HG03159 (cell line): ENCODE data around the gene GRM7.

Source experiments
- ATAC-seq: cut with Tn5 transposase; IDR thresholded peaks from one replicate; pipeline ENCODE4 v1.9.1; 2021; ENCODE audit warnings: mild to moderate bottlenecking, moderate library complexity; ENCODE audit not compliant: unreplicated experiment

The GRM7 gene

DNA sequence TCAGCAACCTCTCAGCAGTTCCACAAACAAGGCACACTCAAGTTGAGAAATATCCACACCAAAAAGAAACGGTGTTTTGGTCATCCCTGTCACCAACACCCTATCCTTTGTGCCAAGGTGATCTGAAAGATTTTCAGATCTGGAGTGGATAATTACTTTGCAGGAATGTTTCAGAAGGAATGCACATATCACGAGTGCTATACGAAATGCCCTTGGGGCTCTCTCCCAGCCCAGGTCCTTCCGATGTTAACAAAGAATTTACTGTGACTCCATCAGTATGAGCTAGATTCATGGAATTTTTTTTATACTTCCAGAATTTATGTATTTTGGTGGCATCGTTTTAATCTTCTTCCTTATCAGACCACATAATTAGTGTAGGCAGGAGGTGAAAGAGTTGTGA, 105.0 kb downstream of the GRM7 start:
- no peak for ATAC-seq

- no peak for ATAC-seq
Measured at GRCh38 chr3:6971933-6972332, 111.0 kb downstream of the GRM7 start.

DNA sequence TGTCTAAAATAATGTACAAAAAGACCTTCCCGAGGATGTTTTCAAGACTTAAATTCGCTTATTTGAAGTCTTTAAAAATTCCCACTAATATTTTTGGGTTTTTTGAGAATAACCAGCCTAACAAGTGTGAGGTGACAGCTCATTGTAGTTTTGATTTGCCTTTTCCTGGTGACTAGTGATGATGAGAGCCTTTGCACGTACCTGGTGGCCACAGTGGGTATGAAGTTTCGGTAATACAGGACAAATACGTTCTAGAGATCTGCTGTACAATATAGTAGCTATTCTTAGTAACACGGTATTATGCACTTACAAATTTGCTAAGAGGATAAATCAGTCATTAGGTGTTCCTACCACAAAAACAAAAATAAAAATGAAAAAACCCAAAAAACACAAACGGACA, 124.9 kb downstream of the GRM7 start:
- ATAC-seq, result no peak

DNA sequence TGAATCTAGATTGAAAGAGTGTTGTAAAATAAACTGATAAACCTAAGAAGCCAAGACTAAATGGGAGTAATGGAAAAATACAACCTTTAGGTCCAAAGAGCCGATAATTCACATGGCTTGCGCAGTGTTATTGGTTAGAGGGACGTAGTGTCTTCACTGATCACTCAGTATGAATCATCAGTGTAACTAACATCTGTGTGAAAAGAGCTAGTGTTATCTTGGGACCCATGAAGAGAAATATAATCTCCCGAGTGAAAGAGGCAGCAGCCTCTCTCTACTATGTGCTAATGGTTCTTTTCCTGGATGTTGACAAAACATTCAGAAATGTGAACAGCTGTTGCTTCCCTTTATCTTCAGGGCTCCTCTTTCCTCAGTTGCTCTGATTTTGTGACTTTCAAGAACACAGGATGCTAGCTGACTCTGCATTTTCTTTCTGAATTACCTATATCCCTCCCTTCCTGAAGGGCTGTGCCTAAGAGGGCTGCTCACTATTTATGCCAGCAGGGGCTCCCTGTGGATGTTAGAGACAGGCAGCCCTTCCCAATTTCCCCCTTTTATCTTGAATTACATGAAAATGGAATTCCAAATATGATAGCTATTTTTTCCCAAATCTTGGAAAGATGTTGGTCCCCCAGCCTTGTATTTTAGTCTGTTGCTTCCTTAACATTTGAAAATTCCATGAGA, 128.8 kb downstream of the GRM7 start:
- ATAC-seq, result no peak

- no peak for ATAC-seq
Measured at GRCh38 chr3:6994081-6994668, 133.3 kb downstream of the GRM7 start.

DNA sequence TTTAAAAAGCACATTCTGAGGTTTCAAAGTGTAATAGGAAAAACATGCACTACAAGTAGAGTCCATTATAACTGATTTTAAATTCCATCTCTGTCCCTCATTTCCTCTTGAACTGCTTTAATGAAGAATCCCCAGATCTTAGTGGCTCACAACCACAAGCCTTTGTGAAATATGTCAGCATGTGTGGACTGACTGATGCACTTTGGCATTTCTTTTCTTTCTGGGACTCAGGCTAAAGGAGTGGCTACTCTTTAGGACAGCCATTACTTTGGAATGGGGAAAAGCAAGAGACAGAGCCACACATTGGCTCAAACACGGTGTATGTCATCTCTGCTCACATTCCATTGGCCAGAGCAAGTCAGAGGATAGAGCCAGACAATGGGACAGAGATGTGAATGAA, 139.6 kb downstream of the GRM7 start:
- no peak for ATAC-seq

DNA sequence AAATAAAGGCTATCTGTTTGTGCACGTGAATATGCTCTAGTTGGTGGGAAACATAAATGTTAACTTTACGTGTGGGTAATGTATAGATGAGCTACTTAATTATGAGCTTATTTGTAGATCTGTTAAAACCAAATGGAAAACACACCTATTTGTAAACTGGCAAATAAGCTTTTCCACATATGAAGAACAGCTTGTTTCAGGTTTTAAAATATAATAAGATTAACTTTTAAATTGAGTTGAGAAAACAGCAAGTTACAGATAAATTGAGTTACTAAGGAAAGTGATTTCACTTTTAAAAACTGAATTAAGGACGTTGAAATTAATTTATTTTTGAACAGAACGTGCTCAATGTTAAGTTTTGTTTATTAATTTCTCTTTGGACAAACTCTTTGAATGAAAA, 140.5 kb downstream of the GRM7 start:
- ATAC-seq, result no peak

- ATAC-seq, result no peak
Measured at GRCh38 chr3:7015683-7016440, 154.9 kb downstream of the GRM7 start.

DNA sequence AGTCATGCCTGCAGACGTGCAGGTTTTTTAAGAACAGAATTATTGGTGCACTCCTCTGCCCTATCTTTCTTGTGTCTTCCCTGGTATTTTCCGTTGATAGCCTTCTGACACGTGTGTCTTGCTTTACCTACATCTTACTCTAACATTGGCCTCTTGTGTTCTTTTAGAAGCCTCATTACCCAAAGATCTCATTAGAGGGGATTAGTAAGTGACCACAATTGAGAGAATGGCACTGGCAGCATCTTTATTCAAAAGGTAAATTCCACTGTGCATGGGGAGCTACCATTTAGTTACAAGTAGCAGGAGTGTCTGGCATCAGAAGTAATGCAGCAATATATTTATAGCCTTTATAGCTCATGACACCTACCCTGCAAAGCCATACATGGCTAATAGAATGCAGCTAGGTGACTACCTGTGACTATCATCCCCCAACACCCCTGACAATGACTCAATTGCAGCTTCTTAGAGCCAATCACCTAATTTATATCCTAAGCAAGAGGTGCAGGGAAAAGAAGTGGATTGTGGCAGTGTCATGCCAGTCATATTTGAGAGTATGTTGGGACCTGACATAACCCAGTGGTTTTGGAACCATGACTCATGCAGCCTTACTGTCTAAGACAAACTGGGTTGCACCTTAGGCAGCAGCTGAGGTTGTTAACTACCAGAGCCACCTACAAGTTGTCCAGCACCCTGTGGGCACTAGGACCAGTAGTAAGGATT, 164.8 kb downstream of the GRM7 start:
- ATAC-seq, result no peak

GRCh38 chr3:7029562-7029961, 168.6 kb downstream of the GRM7 start:
- ATAC-seq, result no peak

GRCh38 chr3:7038394-7038793, 177.5 kb downstream of the GRM7 start:
- ATAC-seq, result no peak

GRCh38 chr3:7062714-7063113, 201.8 kb downstream of the GRM7 start:
- ATAC-seq, result no peak

GRCh38 chr3:7070461-7070860, 209.5 kb downstream of the GRM7 start:
- no peak for ATAC-seq

DNA sequence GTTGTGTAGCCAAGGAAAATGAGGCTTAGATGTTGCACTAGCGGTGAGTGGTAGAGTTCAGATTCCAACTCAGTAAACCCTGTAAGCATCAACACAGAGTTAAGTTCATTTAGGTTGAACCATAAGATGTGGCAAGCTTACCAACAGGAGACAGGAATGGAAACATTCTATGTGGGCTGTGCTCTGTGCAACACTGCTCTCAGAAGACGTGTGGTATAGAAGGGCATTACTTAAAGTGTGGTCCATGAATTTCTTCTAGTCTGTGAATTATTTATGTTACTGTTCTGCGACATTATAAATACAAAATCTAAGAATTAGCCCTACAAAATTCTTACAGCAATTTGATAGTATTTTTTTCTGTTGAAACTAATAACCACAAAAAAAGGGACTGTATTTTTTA, 213.3 kb downstream of the GRM7 start:
- ATAC-seq, result no peak

DNA sequence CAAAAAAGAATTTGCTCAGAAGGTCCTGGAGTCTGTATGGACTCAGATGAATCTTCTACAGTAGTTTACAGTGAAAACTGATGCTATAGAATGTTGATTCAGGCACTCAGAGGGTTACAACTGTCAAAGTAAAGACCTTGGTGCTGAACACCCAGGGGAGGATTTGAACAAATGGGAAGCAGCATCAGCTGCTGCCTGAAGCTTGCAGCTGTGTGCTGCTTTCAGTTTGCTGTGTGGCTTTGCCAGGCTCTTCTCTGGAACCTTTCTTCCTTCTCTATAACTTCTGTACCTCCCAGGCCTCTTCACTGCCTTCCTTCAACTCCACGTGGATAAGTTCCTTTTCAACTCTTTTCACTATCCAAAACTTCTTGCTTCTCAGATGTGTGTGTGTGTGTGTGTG, 214.2 kb downstream of the GRM7 start:
- no peak for ATAC-seq

- ATAC-seq, result no peak
Measured at GRCh38 chr3:7075901-7076300, 215.0 kb downstream of the GRM7 start.

- no peak for ATAC-seq
Measured at GRCh38 chr3:7082244-7082643, 221.3 kb downstream of the GRM7 start.

GRCh38 chr3:7086417-7086816, 225.5 kb downstream of the GRM7 start:
- ATAC-seq, result no peak

DNA sequence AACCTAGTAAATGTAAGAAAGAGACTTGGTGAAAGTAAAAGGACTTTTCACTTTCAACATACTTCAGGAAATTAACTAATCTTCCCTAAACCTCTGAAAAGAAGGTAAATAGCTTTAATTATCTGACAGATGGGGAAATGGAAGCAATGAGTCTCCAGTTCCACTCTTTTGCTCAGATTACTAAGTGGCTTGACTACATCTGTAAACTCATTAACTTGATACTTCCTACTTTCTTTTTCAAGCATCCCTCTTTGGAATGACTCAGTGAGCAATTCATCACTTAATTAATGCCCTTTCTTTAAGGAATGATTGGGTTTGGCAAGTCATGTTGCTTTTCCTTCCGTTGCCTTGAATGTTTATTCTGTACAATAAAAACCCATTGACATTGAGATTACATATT, 234.2 kb downstream of the GRM7 start:
- ATAC-seq, result no peak

GRCh38 chr3:7100136-7100535, 239.2 kb downstream of the GRM7 start:
- ATAC-seq, result no peak

DNA sequence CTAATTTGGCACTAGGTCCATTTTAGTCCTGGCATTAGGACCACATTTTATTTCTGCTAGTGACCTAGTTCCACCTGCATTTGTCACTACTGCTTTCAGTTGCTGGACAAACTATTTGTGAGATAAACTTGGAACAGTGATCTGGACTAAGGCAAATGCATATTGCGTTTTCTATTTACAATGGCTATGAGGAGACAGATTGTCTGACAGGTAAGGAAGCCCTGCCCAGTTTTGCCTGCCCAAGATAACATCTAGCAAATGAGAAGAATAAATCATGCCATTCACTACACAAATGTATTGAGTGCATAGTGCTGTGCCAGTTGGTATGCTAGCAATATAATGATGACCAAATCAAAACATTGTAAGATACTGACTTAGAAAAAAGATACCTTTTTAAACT, 245.7 kb downstream of the GRM7 start:
- ATAC-seq, result no peak
